OCI-LY7 (cell line): ENCODE measurements around the gene CADM2. TPM values are rescaled to one million over a fixed set of nuclear protein-coding genes. Genes with fewer than 3 reads are reported as not detected.

Experiments used
- BruUV-seq: library from RNA; stranded (reverse); fragments of 400-500 nt; replicated peaks from 2 replicates; lab custom pipeline; 2021; lab: Mats Ljungman, UMichigan
- CTCF ChIA-PET: fragments of 300-600 bp; sonication (Branson Sonifier 250); formaldehyde crosslinking; loops from one replicate; lab custom pipeline; 2022; ENCODE audit warnings: antibody characterized with exemption; ENCODE audit not compliant: unreplicated experiment; lab: Charles Lee
- POLR2A ChIA-PET: fragments of 300-600 bp; sonication (Branson Sonifier 250); formaldehyde crosslinking; loops from one replicate; lab custom pipeline; 2022; ENCODE audit warnings: antibody characterized with exemption; lab: Charles Lee
- DNase-seq: peaks from one replicate; pipeline ENCODE4 v3.0.0-alpha.2; 2015; ENCODE audit warnings: low spot score
- H2AFZ ChIP-seq: fragments of 200-600 bp; sonication (generic), shearing (Covaris generic); 2 replicates; pipeline ENCODE4 v1.6.1; 2014; ENCODE audit warnings: mild to moderate bottlenecking, antibody characterized with exemption, low read length, moderate library complexity
- H3K27ac ChIP-seq: fragments of 200-600 bp; sonication (generic); 2 replicates; pipeline ENCODE4 v1.5.1; 2014; ENCODE audit warnings: mixed run types, low read depth, mild to moderate bottlenecking, moderate library complexity, low read length, inconsistent platforms; ENCODE audit not compliant: poor library complexity, severe bottlenecking
- H3K36me3 ChIP-seq: fragments of 200-600 bp; sonication (generic); 2 replicates; pipeline ENCODE4 v1.6.1; 2014; ENCODE audit warnings: mild to moderate bottlenecking, antibody characterized with exemption, low read length, moderate library complexity, mixed read lengths; ENCODE audit not compliant: insufficient read depth
- H3K4me1 ChIP-seq: fragments of 200-600 bp; sonication (generic); 2 replicates; pipeline ENCODE4 v1.5.1; 2014; ENCODE audit warnings: mild to moderate bottlenecking, low read length; ENCODE audit not compliant: insufficient read depth, poor library complexity, severe bottlenecking
- H3K4me2 ChIP-seq: fragments of 200-600 bp; sonication (generic); 2 replicates; pipeline ENCODE4 v1.6.1; 2014; ENCODE audit warnings: mild to moderate bottlenecking, low read length
- H3K4me3 ChIP-seq: fragments of 200-600 bp; sonication (generic); 2 replicates; pipeline ENCODE4 v1.5.1; 2014; ENCODE audit warnings: mild to moderate bottlenecking, low read depth, low read length; ENCODE audit not compliant: poor library complexity, severe bottlenecking
- H3K79me2 ChIP-seq: fragments of 200-600 bp; sonication (generic); 2 replicates; pipeline ENCODE4 v1.6.1; 2016; ENCODE audit warnings: low read depth, mild to moderate bottlenecking, low read length, moderate library complexity, mixed read lengths; ENCODE audit not compliant: insufficient read depth
- H3K9me2 ChIP-seq: fragments of 200-600 bp; sonication (generic); 2 replicates; pipeline ENCODE4 v1.6.1; 2016; ENCODE audit warnings: mild to moderate bottlenecking, low read length, mixed read lengths; ENCODE audit not compliant: insufficient read depth
- H3K9me3 ChIP-seq: fragments of 200-600 bp; sonication (generic); 2 replicates; pipeline ENCODE4 v1.6.1; 2014; ENCODE audit warnings: mild to moderate bottlenecking, mixed run types, low read length, mixed read lengths
- H4K20me1 ChIP-seq: fragments of 200-600 bp; sonication (generic); 2 replicates; pipeline ENCODE4 v1.6.1; 2014; ENCODE audit warnings: mild to moderate bottlenecking, antibody characterized with exemption, low read length, moderate library complexity, mixed read lengths; ENCODE audit not compliant: insufficient read depth
- CTCF ChIP-seq: fragments of 200-600 bp; sonication (generic); conservative IDR thresholded peaks from 2 replicates; pipeline ENCODE4 v1.5.1; 2014; ENCODE audit warnings: mild to moderate bottlenecking, antibody characterized with exemption, low read length, moderate library complexity, mixed read lengths
- EZH2phosphoT487 ChIP-seq: fragments of 200-600 bp; sonication (generic); IDR thresholded peaks from 2 replicates; pipeline ENCODE4 v1.6.1; 2018; ENCODE audit warnings: low read depth, borderline replicate concordance, mild to moderate bottlenecking, mixed run types, antibody characterized with exemption, low read length, moderate library complexity, mixed read lengths
- intact Hi-C: fragments of 100-400 bp; cut with micrococcal nuclease; formaldehyde crosslinking; loops from one replicate; pipeline ENCODE4 v1.10.0; 2022; ENCODE audit not compliant: unreplicated experiment
- total RNA-seq, 2 experiments: library from RNA; depleted of rRNA in 1 of 2; stranded (reverse); fragments of >200 nt in 1 of 2; shearing (Covaris generic) in 1 of 2; gene quantifications; 2 replicates each; pipeline ENCODE4 v1.2.3, GENCODE V29; 2014 to 2022

Gene CADM2
- total RNA-seq, 2 experiments from 2014 or later: not detected

- H3K36me3 ChIP-seq: no peaks in the 10 kb centered on the region
- H3K9me2 ChIP-seq: no peaks in the 10 kb centered on the region
- H4K20me1 ChIP-seq: no peaks in the 10 kb centered on the region
- H3K79me2 ChIP-seq: no peaks in the 10 kb centered on the region
- ChIA-PET POLR2A (interaction anchor here (0.7 to 1.0 kb wide), 2 partner anchors 11 to 1881 kb away, joined by 3 read pairs; no protein-coding TSS in a partner anchor), CTCF (no interaction called here)
- intact Hi-C loops: no loop called here
- H2AFZ ChIP-seq: no peak overlapping the region
- no peaks in the 10 kb centered on the region for H3K9me3 ChIP-seq
- no peak for DNase-seq
- no peak overlapping the region for H3K4me2 ChIP-seq
- TF ChIP-seq EZH2phosphoT487: no peak
- H3K4me3 ChIP-seq: no peak overlapping the region
- BruUV-seq: no TSS peak
- no peaks in the 10 kb centered on the region for H3K4me1 ChIP-seq
- no peak overlapping the region for H3K27ac ChIP-seq
Measured at GRCh38 chr3:84987706-84988504, 29.1 kb downstream of the CADM2 start.

GRCh38 chr3:84989102-84989501 lies 30.3 kb downstream of the CADM2 start:
- BruUV-seq: no TSS peak
- Histone ChIP-seq H3K79me2 (no peaks in the 10 kb centered on the region), H3K27ac (no peak overlapping the region), H3K9me2 (no peaks in the 10 kb centered on the region), H3K4me1 (no peaks in the 10 kb centered on the region), H4K20me1 (no peaks in the 10 kb centered on the region), H3K4me3 (no peak overlapping the region), H3K36me3 (no peaks in the 10 kb centered on the region), H2AFZ (no peak overlapping the region), H3K9me3 (no peaks in the 10 kb centered on the region), H3K4me2 (no peak overlapping the region)
- TF ChIP-seq CTCF (no peak), EZH2phosphoT487 (no peak)
- ChIA-PET CTCF (no interaction called here), POLR2A (no interaction called here)
- intact Hi-C loops: no loop called here
- no peak for DNase-seq

- intact Hi-C loops: no loop called here
- CTCF ChIA-PET: no interaction called here
Measured at GRCh38 chr3:84991422-84991900, 32.7 kb downstream of the CADM2 start.

More at GRCh38 chr3:84991422-84991900, 32.7 kb downstream of the CADM2 start:
- POLR2A ChIA-PET: interaction anchor here (1.2 to 1.3 kb wide), 2 partner anchors 13 to 24 kb away, joined by 3 read pairs; no protein-coding TSS in a partner anchor
- TF ChIP-seq EZH2phosphoT487 (no peak), CTCF (no peak)
- no peak overlapping the region for H3K27ac ChIP-seq
- H3K36me3 ChIP-seq: no peaks in the 10 kb centered on the region
- H3K9me3 ChIP-seq: no peaks in the 10 kb centered on the region
- no peaks in the 10 kb centered on the region for H4K20me1 ChIP-seq
- no peak overlapping the region for H3K4me2 ChIP-seq
- no peak overlapping the region for H2AFZ ChIP-seq
- H3K9me2 ChIP-seq: no peaks in the 10 kb centered on the region
- DNase-seq: no peak
- no peaks in the 10 kb centered on the region for H3K4me1 ChIP-seq
- no peak overlapping the region for H3K4me3 ChIP-seq
- no peaks in the 10 kb centered on the region for H3K79me2 ChIP-seq
- no TSS peak for BruUV-seq
